ENCODE data around the gene KANTR. TPM values are rescaled to one million over a fixed set of nuclear protein-coding genes. Genes with fewer than 3 reads are reported as not detected.

The KANTR gene
- total RNA-seq, 2 donors from 2014 or later: 25.9 to 28.6 TPM

- Histone ChIP-seq H3K4me1 (ENCODE audit: control insufficient read depth in 1 of 2, low read depth in 2 of 2) (peaks cover 0 to 10% of the 10 kb centered on the region in 2 donors), H3K9me3 (no peaks in the 10 kb centered on the region), H3K36me3 (no peaks in the 10 kb centered on the region), H3K4me3 (no peak overlapping the region), H3K27me3 (replicated peaks; ENCODE audit: insufficient read depth) (no peaks in the 10 kb centered on the region), H3K27ac (no peak overlapping the region)
- TF ChIP-seq CTCF (IDR thresholded peaks at IDR 0.05): no peak
- DNase-seq (ENCODE audit: low spot score): no peak
- no peak for ATAC-seq (ENCODE audit: insufficient number of reproducible peaks, low FRiP score, low read depth)
These were observed 32.4 kb downstream of the KANTR start for GRCh38 chrX:53126377-53126776.

- ATAC-seq (ENCODE audit: insufficient number of reproducible peaks, low FRiP score, low read depth) (no peak), DNase-seq (ENCODE audit: low spot score) (no peak)
- H3K4me1 ChIP-seq (ENCODE audit: control insufficient read depth in 1 of 2, low read depth in 2 of 2): no peaks in the 10 kb centered on the region
- H3K36me3 ChIP-seq: no peaks in the 10 kb centered on the region
- no peak overlapping the region for H3K4me3 ChIP-seq
- no peak for TF ChIP-seq CTCF (IDR thresholded peaks at IDR 0.05)
- H3K27ac ChIP-seq: no peak overlapping the region
- no peaks in the 10 kb centered on the region for H3K27me3 ChIP-seq (replicated peaks; ENCODE audit: insufficient read depth)
- no peaks in the 10 kb centered on the region for H3K9me3 ChIP-seq
These were observed 34.3 kb downstream of the KANTR start for GRCh38 chrX:53128097-53128749.

GRCh38 chrX:53133400-53133799, 39.5 kb downstream of the KANTR start:
- no peak overlapping the region for H3K27ac ChIP-seq
- no peaks in the 10 kb centered on the region for H3K4me1 ChIP-seq (ENCODE audit: control insufficient read depth in 1 of 2, low read depth in 2 of 2)
- no peak for ATAC-seq (ENCODE audit: insufficient number of reproducible peaks, low FRiP score, low read depth)
- H3K27me3 ChIP-seq (replicated peaks; ENCODE audit: insufficient read depth): no peaks in the 10 kb centered on the region
- H3K9me3 ChIP-seq: no peaks in the 10 kb centered on the region
- no peaks in the 10 kb centered on the region for H3K36me3 ChIP-seq
- no peak for TF ChIP-seq CTCF (IDR thresholded peaks at IDR 0.05)
- H3K4me3 ChIP-seq: no peak overlapping the region
- DNase-seq (ENCODE audit: low spot score): no peak

- no peaks in the 10 kb centered on the region for H3K36me3 ChIP-seq
- H3K27me3 ChIP-seq (replicated peaks; ENCODE audit: insufficient read depth): no peaks in the 10 kb centered on the region
- H3K4me3 ChIP-seq: no peak overlapping the region
- H3K4me1 ChIP-seq (ENCODE audit: control insufficient read depth in 1 of 2, low read depth in 2 of 2): no peaks in the 10 kb centered on the region
- TF ChIP-seq CTCF (IDR thresholded peaks at IDR 0.05): no peak
- no peak for ATAC-seq (ENCODE audit: insufficient number of reproducible peaks, low FRiP score, low read depth)
- no peaks in the 10 kb centered on the region for H3K9me3 ChIP-seq
- no peak overlapping the region for H3K27ac ChIP-seq
- no peak for DNase-seq (ENCODE audit: low spot score)
These were observed 41.6 kb downstream of the KANTR start for GRCh38 chrX:53135581-53135980.

GRCh38 chrX:53153581-53153980, 59.6 kb downstream of the KANTR start:
- Histone ChIP-seq H3K27ac (no peak overlapping the region), H3K4me3 (no peak overlapping the region), H3K4me1 (ENCODE audit: control insufficient read depth in 1 of 2, low read depth in 2 of 2) (no peaks in the 10 kb centered on the region), H3K9me3 (no peaks in the 10 kb centered on the region), H3K36me3 (no peaks in the 10 kb centered on the region), H3K27me3 (replicated peaks; ENCODE audit: insufficient read depth) (no peaks in the 10 kb centered on the region)
- no peak for ATAC-seq (ENCODE audit: insufficient number of reproducible peaks, low FRiP score, low read depth)
- DNase-seq (ENCODE audit: low spot score): no peak
- no peak for TF ChIP-seq CTCF (IDR thresholded peaks at IDR 0.05)
